A549 (cell line): ENCODE results near the gene ARL8B. TPM values are rescaled to one million over a fixed set of nuclear protein-coding genes. Genes with fewer than 3 reads are reported as not detected.

Experiments
- ATAC-seq, 2 experiments: fragments of 200-7000 bp in 1 of 2; fragments of >200 bp in 1 of 2; cut with Nextera tagmentation in 1 of 2; cut with Tn5 transposase in 1 of 2; 3 replicates each; pipeline versions ENCODE4 v1.8.0 to v1.9.1; 2018 to 2020; ENCODE audit warnings: mild to moderate bottlenecking in 1 of 2, moderate library complexity in 1 of 2
- CTCF ChIA-PET: fragments of 300-600 bp; sonication (Branson Sonifier 250); formaldehyde crosslinking; extraction: SDS; loops from one replicate; lab custom pipeline; 2021; ENCODE audit warnings: antibody characterized with exemption, inconsistent platforms; lab: Yijun Ruan, JAX
- POLR2A ChIA-PET: fragments of 350-600 bp; formaldehyde crosslinking; extraction: SDS; loops from one replicate; lab custom pipeline; 2021; ENCODE audit warnings: antibody characterized with exemption, inconsistent platforms; lab: Yijun Ruan, JAX
- DNase-seq, 2 experiments: peaks; one replicate each; pipeline versions ENCODE4 v3.0.0 to v3.0.0-alpha.2; 2011 to 2016; ENCODE audit warnings: low read depth in 1 of 2, low spot score in 1 of 2
- FAIRE-seq: peaks from 2 replicates; lab custom pipeline; 2011; peaks lifted over from hg19 to GRCh38; lab: Jason Lieb, UNC
- H3K27ac ChIP-seq, 2 experiments: fragments of >200 bp; sonication (Bioruptor Twin); formaldehyde crosslinking; 3 replicates each; pipeline ENCODE4 v1.5.1; 2016 to 2017
- H3K4me1 ChIP-seq: fragments of >200 bp; sonication (Bioruptor Twin); formaldehyde crosslinking; 3 replicates; pipeline ENCODE4 v1.6.1; 2016
- H3K4me2 ChIP-seq: fragments of >200 bp; sonication (Bioruptor Twin); formaldehyde crosslinking; 3 replicates; pipeline ENCODE4 v1.6.1; 2016
- H3K4me3 ChIP-seq: fragments of >200 bp; sonication (Bioruptor Twin); formaldehyde crosslinking; 3 replicates; pipeline ENCODE4 v1.5.1; 2016
- H3K9me3 ChIP-seq: fragments of >200 bp; sonication (Bioruptor Twin); formaldehyde crosslinking; 3 replicates; pipeline ENCODE4 v1.6.1; 2016
- ATOH8 ChIP-seq: fragments of 250-450 bp; sonication (Bioruptor Pico); IDR thresholded peaks from 2 replicates; pipeline ENCODE4 v1.5.0; 2020; ENCODE audit warnings: low read depth, mild to moderate bottlenecking, moderate library complexity
- CBX2 ChIP-seq: fragments of 200-600 bp; sonication (generic); IDR thresholded peaks from 2 replicates; pipeline ENCODE4 v1.6.1; 2016; ENCODE audit warnings: low read depth, mild to moderate bottlenecking, borderline replicate concordance
- CBX8 ChIP-seq: fragments of 200-600 bp; sonication (generic); IDR thresholded peaks from 2 replicates; pipeline ENCODE4 v1.6.1; 2016
- CHD4 ChIP-seq: fragments of 200-600 bp; sonication (generic); IDR thresholded peaks from 2 replicates; pipeline ENCODE4 v1.6.1; 2016; ENCODE audit warnings: antibody characterized with exemption, mild to moderate bottlenecking, borderline replicate concordance
- CTCF ChIP-seq: fragments of >200 bp; sonication (Bioruptor Twin); formaldehyde crosslinking; IDR thresholded peaks from 3 replicates; pipeline ENCODE4 v1.5.1; 2016
- E2F6 ChIP-seq: IDR thresholded peaks from 2 replicates; pipeline ENCODE4 v1.6.1; 2012; ENCODE audit warnings: low read depth, borderline replicate concordance
- EHMT2 ChIP-seq: fragments of 200-600 bp; sonication (generic); IDR thresholded peaks from 2 replicates; pipeline ENCODE4 v1.6.1; 2016; ENCODE audit warnings: antibody characterized with exemption, low read depth, mild to moderate bottlenecking, moderate library complexity
- EP300 ChIP-seq, 2 experiments: fragments of >200 bp; sonication (Bioruptor Twin); formaldehyde crosslinking; IDR thresholded peaks; 2 replicates in 1 of 2; 3 replicates in 1 of 2; pipeline ENCODE4 v1.6.1; 2016 to 2017
- GATA3 ChIP-seq: IDR thresholded peaks from 2 replicates; pipeline ENCODE4 v1.6.1; 2012; ENCODE audit warnings: borderline replicate concordance
- HEYL ChIP-seq: fragments of 250-450 bp; sonication (Bioruptor Pico); IDR thresholded peaks from 2 replicates; pipeline ENCODE4 v1.8.0; 2021; ENCODE audit warnings: mild to moderate bottlenecking, moderate library complexity
- KDM1A ChIP-seq: fragments of 200-600 bp; sonication (generic); IDR thresholded peaks from 2 replicates; pipeline ENCODE4 v1.6.1; 2016; ENCODE audit warnings: low read depth, mild to moderate bottlenecking
- MYC ChIP-seq: IDR thresholded peaks from 2 replicates; pipeline ENCODE4 v1.6.1; 2012; ENCODE audit warnings: mild to moderate bottlenecking, inconsistent platforms, low read length, improper control_type of control experiment, borderline replicate concordance
- NFE2L2 ChIP-seq: fragments of 150-350 bp; conservative IDR thresholded peaks from 2 replicates; pipeline ENCODE4 v1.6.1; 2014; ENCODE audit warnings: low read length
- PHF8 ChIP-seq: fragments of 200-600 bp; sonication (generic); IDR thresholded peaks from 2 replicates; pipeline ENCODE4 v1.6.1; 2016; ENCODE audit warnings: low read depth, mild to moderate bottlenecking, antibody characterized with exemption, moderate library complexity, borderline replicate concordance
- POLR2AphosphoS2 ChIP-seq: conservative IDR thresholded peaks from 2 replicates; pipeline ENCODE4 v1.6.1; 2012; ENCODE audit warnings: low read length, improper control_type of control experiment, inconsistent platforms
- REST ChIP-seq: fragments of 200-600 bp; sonication (generic); IDR thresholded peaks from 2 replicates; pipeline ENCODE4 v1.6.1; 2016; ENCODE audit warnings: antibody characterized with exemption, mild to moderate bottlenecking, moderate library complexity
- SREBF2 ChIP-seq: fragments of 450-650 bp; IDR thresholded peaks from 2 replicates; pipeline ENCODE4 v1.6.1; 2014; ENCODE audit warnings: mild to moderate bottlenecking, moderate library complexity
- TP53 ChIP-seq: fragments of 250-450 bp; sonication (Bioruptor Pico); IDR thresholded peaks from 2 replicates; pipeline ENCODE4 v1.5.0; 2021; ENCODE audit warnings: mild to moderate bottlenecking, moderate library complexity
- USF2 ChIP-seq: fragments of 450-650 bp; IDR thresholded peaks from 2 replicates; pipeline ENCODE4 v1.6.1; 2014; ENCODE audit warnings: antibody characterized with exemption
- ZFP36 ChIP-seq: fragments of 450-650 bp; IDR thresholded peaks from 2 replicates; pipeline ENCODE4 v1.6.1; 2014; ENCODE audit warnings: borderline replicate concordance; ENCODE audit not compliant: partially characterized antibody
- ZNF302 ChIP-seq: fragments of 250-450 bp; sonication (Bioruptor Pico); IDR thresholded peaks from 2 replicates; pipeline ENCODE4 v1.9.0; 2021; ENCODE audit warnings: inconsistent platforms, mild to moderate bottlenecking, moderate library complexity
- ZSCAN20 ChIP-seq: fragments of 250-450 bp; sonication (Bioruptor Pico); IDR thresholded peaks from 2 replicates; pipeline ENCODE4 v1.8.0; 2022; ENCODE audit warnings: mild to moderate bottlenecking, moderate library complexity
- WGBS: methylation state at CpG from one replicate; pipeline ENCODE4 v1.1.6; 2017; ENCODE audit errors: missing lambda C conversion rate; 5-methylcytosine and 5-hydroxymethylcytosine counted together
- polyA plus RNA-seq, 4 experiments: library from polyadenylated mRNA; depleted of rRNA in 3 of 4; stranded (reverse); fragments of >200 nt; fragmentation: RNase III in 1 of 4; extraction: RNeasy Plus Mini Kit Qiagen cat#74134 plus additional on column Dnase treatment in 1 of 4; gene quantifications; 2 replicates in 3 of 4; 3 replicates in 1 of 4; pipeline ENCODE4 v1.2.3, GENCODE V29; 2011 to 2017

Gene ARL8B
- polyA plus RNA-seq, 2 of the 4 experiments (the other 2 are of a cell fraction), result 51.2 to 51.7 TPM

GRCh38 chr3:5095886-5096285 lies 26.2 kb upstream of the ARL8B start:
- POLR2A ChIA-PET, result no interaction called here
- FAIRE-seq (no peak), DNase-seq (no peak), ATAC-seq (no peak)
- Histone ChIP-seq H3K4me2 (no peak overlapping the region), H3K4me3 (no peak overlapping the region), H3K9me3 (no peaks in the 10 kb centered on the region)
- WGBS, result 85% methylated on average over 21 of the region's 34 CpGs
- no peak for TF ChIP-seq ZSCAN20 (CRISPR knock-in tag)
- no peak for TF ChIP-seq POLR2AphosphoS2
- TF ChIP-seq PHF8, result no peak
- TF ChIP-seq USF2, result no peak
- TF ChIP-seq E2F6, result no peak
- TF ChIP-seq CHD4, result no peak
- no peak for TF ChIP-seq CBX2
- TF ChIP-seq, all 56 proteins: peak for 0
- Histone ChIP-seq H3K4me1 (no peaks in the 10 kb centered on the region), H3K27ac (no peak overlapping the region)
- CTCF ChIA-PET, result interaction anchor here (0.6 to 0.8 kb wide), 2 partner anchors 82 to 120 kb away, joined by 3 read pairs; no protein-coding TSS in a partner anchor

GRCh38 chr3:5096336-5097008 lies 25.6 kb upstream of the ARL8B start:
- H3K4me3 ChIP-seq, result no peak overlapping the region
- H3K9me3 ChIP-seq, result no peaks in the 10 kb centered on the region
- FAIRE-seq (no peak), DNase-seq (no peak), ATAC-seq (no peak)
- WGBS, result 64% methylated on average over 10 of the region's 11 CpGs
- H3K4me2 ChIP-seq, result no peak overlapping the region
- CTCF ChIA-PET, result interaction anchor here (0.8 kb wide), 1 partner anchor 121 kb away, joined by 3 read pairs; no protein-coding TSS in a partner anchor
- TF ChIP-seq KDM1A (no peak), REST (no peak), SREBF2 (no peak), TP53 (CRISPR knock-in tag) (no peak), ATOH8 (CRISPR knock-in tag) (no peak), CBX8 (no peak), EHMT2 (no peak)
- no peak overlapping the region for H3K27ac ChIP-seq
- POLR2A ChIA-PET, result no interaction called here
- no peaks in the 10 kb centered on the region for H3K4me1 ChIP-seq

- CTCF ChIA-PET, result interaction anchor here (0.7 to 1.4 kb wide), 2 partner anchors 10 to 27 kb away, joined by 3 to 4 read pairs; no protein-coding TSS in a partner anchor
- peak; percentile 20 to 22; a peak in 2 of 6 replicates for ATAC-seq
- Histone ChIP-seq H3K9me3 (no peaks in the 10 kb centered on the region), H3K4me2 (no peak overlapping the region), H3K27ac (no peak overlapping the region), H3K4me3 (no peak overlapping the region), H3K4me1 (no peaks in the 10 kb centered on the region)
- TF ChIP-seq MYC (no peak), ZFP36 (no peak), NFE2L2 (no peak), EP300 (IDR thresholded peaks at IDR 0.05) (no peak), ZNF302 (CRISPR knock-in tag) (no peak), CTCF (no peak), HEYL (CRISPR knock-in tag) (no peak), CBX8 (no peak), GATA3 (no peak)
- POLR2A ChIA-PET, result no interaction called here
- 34% methylated on average over 4 of the region's 4 CpGs for whole genome bisulfite sequencing
- no peak for FAIRE-seq
- DNase-seq, result no peak
Measured at GRCh38 chr3:5098346-5098745, 23.7 kb upstream of the ARL8B start.
